Measurements from ENCODE around the gene ANKRD24.
"Not testable (repeated sequence)": the region's sequence is repeated elsewhere in the genome, so short reads cannot be mapped to it uniquely, and the experiment has no call there.

Gene ANKRD24

DNA sequence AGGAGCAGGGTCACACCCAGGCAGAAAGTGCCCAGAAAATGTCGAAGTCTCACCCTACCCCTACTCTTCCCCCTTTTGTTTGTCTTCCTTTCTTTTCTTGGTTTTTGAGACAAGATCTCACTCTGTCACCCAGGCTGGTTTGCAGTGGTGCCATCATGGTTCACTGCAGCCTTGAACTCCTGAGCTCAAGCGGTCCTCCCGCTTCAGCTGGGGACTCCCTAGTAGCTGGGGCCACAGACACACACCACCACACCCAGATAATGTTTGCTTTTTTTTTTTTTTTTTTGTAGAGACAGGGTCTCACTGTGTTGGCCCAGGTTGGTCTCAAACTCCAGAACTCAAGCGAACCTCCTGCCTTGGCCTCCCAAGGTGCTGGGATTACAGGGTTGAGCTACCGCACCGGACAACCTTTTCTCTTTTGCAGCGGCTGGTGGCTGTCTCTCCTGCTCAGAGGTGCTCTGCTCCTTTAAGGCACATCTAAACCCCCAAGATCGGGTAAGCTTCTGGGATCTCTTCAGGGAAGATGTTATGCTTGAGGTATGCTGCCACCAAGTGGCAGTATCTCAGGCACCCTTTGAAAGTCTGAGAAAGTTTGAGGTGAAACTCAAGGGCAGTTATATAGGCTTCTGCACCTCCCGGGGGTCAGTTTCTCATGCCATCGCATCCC is 24.5 kb downstream of the ANKRD24 start:
- Histone ChIP-seq H3K9ac (ENCODE audit: low read depth, low read length) (no peak overlapping the region), H3K36me3 (ENCODE audit: insufficient read depth, low read depth, low read length) (no peaks in the 10 kb centered on the region), H3K4me1 (ENCODE audit: insufficient read depth, low read length) (no peaks in the 10 kb centered on the region), H3K4me3 (ENCODE audit: low read length) (no peak overlapping the region), H3K27me3 (ENCODE audit: insufficient read depth, low read length) (no peaks in the 10 kb centered on the region; the same call in 1 of the 2 replicates), H3K9me3 (ENCODE audit: insufficient read depth, low read depth, low read length) (no peaks in the 10 kb centered on the region), H3K27ac (ENCODE audit: low read length) (no peak overlapping the region)

DNA sequence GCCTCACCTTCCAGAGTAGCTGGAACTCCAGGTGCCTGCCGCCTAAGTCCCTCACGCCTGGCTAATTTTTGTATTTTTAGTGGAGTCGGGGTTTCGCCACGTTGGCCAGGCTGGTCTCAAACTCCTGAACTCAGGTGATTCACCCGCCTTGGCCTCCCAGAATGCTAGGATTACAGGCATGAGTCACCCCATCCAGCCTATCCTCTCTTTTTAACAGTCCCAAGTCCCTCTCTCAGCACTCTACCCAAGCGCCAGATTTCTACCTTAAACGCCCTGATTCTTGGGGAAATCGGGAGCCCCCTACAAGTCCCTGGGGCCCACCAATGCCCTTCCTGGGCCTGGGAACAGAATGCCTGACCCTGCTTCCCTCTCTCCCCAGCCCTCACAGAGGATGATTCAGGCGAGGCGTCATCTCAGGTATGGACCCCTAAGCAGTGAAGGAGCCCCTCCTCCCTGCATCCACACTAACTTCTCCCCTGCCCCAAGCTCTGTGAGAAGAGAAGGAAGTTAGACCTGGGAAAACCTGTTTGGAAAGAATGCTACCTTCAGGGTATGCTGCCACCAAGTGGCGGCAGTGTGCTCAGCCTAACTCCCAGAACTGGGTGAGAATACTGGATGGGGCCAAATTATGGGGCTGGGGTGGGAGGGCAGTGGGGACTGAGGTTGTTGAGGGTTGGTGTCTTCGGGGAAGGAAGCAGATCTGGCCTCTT is 26.1 kb downstream of the ANKRD24 start:
- H3K27ac ChIP-seq (ENCODE audit: low read length): no peak overlapping the region
- H3K4me1 ChIP-seq (ENCODE audit: insufficient read depth, low read length): no peaks in the 10 kb centered on the region
- H3K36me3 ChIP-seq (ENCODE audit: insufficient read depth, low read depth, low read length): no peaks in the 10 kb centered on the region
- no peak overlapping the region for H3K9ac ChIP-seq (ENCODE audit: low read depth, low read length)
- no peaks in the 10 kb centered on the region for H3K27me3 ChIP-seq (ENCODE audit: insufficient read depth, low read length)
- no peaks in the 10 kb centered on the region for H3K9me3 ChIP-seq (ENCODE audit: insufficient read depth, low read depth, low read length)
- no peak overlapping the region for H3K4me3 ChIP-seq (ENCODE audit: low read length)

DNA sequence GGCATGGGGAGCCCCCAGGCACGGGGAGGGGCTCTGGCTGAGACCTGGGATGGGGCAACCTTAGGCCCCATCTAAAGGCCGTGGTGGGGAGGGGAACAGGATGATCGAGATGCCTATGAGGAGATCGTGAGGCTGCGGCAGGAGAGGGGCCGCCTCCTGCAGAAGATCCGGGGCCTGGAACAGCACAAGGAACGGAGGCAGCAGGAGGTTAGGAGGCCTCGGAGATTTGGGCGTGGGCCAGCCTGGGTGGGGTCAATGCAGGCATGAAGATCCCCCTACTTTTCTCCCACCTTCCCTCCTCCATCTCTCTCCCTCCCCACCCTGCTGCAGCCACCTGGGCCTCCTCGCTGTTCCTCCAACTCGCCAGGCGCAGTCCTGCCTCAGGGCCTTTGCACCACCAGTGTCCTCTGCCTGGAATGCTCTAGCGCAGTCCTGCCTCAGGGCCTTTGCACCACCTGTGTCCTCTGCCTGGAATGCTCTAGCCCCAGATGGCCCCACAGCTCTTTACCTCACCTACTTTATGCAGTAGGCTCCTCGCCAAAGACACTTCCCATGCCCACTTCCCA is 27.8 kb downstream of the ANKRD24 start:
- Histone ChIP-seq H3K4me1 (ENCODE audit: insufficient read depth, low read length) (no peaks in the 10 kb centered on the region), H3K27me3 (ENCODE audit: insufficient read depth, low read length) (no peaks in the 10 kb centered on the region), H3K36me3 (ENCODE audit: insufficient read depth, low read depth, low read length) (no peaks in the 10 kb centered on the region), H3K27ac (ENCODE audit: low read length) (no peak overlapping the region), H3K9me3 (ENCODE audit: insufficient read depth, low read depth, low read length) (no peaks in the 10 kb centered on the region), H3K9ac (ENCODE audit: low read depth, low read length) (no peak overlapping the region), H3K4me3 (ENCODE audit: low read length) (no peak overlapping the region)

DNA sequence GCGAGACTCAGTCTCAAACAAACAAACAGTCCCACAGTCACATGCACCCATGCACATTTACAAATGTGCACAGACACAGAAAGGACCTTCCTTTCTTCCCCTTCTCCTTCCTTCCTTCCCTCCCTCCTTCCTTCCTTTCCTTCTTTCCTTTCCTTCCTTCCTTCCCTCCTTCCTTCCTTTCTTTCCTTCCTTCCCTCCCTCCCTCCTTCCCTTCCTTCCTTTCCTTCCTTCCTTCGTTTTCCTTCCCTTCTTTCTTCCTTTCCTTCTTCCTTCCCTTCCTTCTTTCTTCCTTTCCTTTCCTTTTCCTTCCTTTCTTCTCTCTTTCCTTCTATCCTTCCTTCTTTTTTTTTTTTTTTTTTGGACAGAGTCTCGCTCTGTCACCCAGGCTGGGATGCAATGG is 30.6 kb downstream of the ANKRD24 start:
- Histone ChIP-seq H3K4me3 (ENCODE audit: low read length) (no peak overlapping the region), H3K4me1 (ENCODE audit: insufficient read depth, low read length) (no peaks in the 10 kb centered on the region), H3K27me3 (ENCODE audit: insufficient read depth, low read length) (no peaks in the 10 kb centered on the region), H3K9ac (ENCODE audit: low read depth, low read length) (no peak overlapping the region), H3K9me3 (ENCODE audit: insufficient read depth, low read depth, low read length) (no peaks in the 10 kb centered on the region), H3K36me3 (ENCODE audit: insufficient read depth, low read depth, low read length) (no peaks in the 10 kb centered on the region), H3K27ac (ENCODE audit: low read length) (no peak overlapping the region)

DNA sequence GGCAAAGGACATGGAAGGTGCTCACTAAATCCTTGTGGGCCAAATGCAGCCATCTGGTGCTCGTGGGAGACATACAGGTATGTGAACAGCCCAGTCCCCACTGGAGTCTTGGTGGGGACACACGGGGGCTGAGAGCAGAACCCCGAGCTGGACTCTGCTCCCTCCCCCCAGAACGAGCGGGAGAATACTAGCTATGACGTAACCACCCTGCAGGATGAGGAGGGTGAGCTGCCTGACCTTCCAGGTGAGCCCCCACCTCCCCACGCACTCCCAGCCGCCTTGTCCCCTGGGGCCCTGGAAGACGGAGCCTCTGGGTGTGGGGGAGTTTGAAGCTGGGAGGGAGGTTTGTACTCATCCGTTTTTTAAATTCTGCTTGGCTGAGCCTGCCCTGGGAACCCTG is 33.3 kb downstream of the ANKRD24 start:
- Histone ChIP-seq H3K27ac (ENCODE audit: low read length) (no peak overlapping the region), H3K36me3 (ENCODE audit: insufficient read depth, low read depth, low read length) (no peaks in the 10 kb centered on the region), H3K27me3 (ENCODE audit: insufficient read depth, low read length) (no peaks in the 10 kb centered on the region), H3K4me3 (ENCODE audit: low read length) (no peak overlapping the region), H3K9ac (ENCODE audit: low read depth, low read length) (no peak overlapping the region), H3K9me3 (ENCODE audit: insufficient read depth, low read depth, low read length) (no peaks in the 10 kb centered on the region), H3K4me1 (ENCODE audit: insufficient read depth, low read length) (no peaks in the 10 kb centered on the region)

DNA sequence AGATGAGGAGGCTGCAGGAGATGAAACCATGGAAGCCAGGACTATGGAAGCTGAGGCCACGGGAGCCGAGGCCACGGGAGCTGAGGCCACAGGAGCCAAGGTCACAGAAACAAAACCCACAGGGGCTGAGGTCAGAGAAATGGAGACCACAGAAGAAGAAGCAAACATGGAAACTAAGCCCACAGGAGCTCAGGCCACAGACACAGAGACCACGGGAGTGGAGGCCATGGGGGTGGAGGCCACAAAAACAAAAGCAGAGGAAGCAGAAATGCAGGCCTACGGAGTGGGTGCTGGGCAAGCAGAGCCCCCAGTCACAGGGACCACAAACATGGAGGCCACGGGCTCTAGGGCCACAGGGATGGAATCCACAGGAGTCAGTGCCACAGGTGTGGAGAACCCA is 34.4 kb downstream of the ANKRD24 start:
- Histone ChIP-seq H3K36me3 (ENCODE audit: insufficient read depth, low read depth, low read length) (no peaks in the 10 kb centered on the region), H3K27ac (ENCODE audit: low read length) (no peak overlapping the region), H3K27me3 (ENCODE audit: insufficient read depth, low read length) (no peaks in the 10 kb centered on the region), H3K4me1 (ENCODE audit: insufficient read depth, low read length) (no peaks in the 10 kb centered on the region), H3K9me3 (ENCODE audit: insufficient read depth, low read depth, low read length) (no peaks in the 10 kb centered on the region), H3K9ac (ENCODE audit: low read depth, low read length) (no peak overlapping the region), H3K4me3 (ENCODE audit: low read length) (no peak overlapping the region)

DNA sequence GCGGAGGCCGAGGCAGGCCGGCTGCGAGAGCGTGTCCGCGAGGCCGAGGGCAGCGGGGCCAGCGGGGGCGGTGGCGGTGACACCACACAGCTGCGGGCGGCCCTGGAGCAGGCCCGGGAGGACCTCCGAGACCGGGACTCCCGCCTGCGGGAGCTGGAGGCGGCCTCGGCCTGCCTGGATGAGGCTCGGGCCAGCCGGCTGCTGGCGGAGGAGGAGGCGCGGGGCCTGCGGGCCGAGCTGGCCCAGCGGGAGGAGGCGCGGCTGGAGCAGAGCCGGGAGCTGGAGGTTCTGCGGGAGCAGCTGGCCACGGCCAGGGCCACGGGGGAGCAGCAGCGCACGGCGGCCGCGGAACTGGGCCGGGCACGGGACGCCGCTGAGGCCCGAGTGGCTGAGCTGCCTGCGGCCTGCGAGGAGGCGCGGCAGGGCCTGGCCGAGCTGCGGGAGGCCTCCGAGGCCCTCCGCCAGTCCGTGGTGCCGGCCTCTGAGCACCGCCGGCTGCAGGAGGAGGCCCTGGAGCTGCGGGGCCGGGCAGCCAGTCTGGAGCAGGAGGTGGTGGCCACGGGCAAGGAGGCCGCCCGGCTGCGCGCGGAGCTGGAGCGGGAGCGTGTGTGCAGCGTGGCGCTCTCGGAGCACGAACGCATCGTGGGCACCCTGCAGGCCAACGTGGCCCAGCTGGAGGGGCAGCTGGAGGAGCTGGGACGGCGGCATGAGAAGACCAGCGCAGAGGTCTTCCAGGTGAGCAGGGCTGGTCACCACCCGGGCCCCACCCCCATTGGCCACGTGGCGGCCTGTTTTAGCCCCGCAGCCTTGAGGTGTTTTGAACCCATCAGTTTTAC is 35.2 kb downstream of the ANKRD24 start:
- Histone ChIP-seq H3K4me3 (ENCODE audit: low read length) (no peak overlapping the region), H3K27me3 (ENCODE audit: insufficient read depth, low read length) (no peaks in the 10 kb centered on the region)

DNA sequence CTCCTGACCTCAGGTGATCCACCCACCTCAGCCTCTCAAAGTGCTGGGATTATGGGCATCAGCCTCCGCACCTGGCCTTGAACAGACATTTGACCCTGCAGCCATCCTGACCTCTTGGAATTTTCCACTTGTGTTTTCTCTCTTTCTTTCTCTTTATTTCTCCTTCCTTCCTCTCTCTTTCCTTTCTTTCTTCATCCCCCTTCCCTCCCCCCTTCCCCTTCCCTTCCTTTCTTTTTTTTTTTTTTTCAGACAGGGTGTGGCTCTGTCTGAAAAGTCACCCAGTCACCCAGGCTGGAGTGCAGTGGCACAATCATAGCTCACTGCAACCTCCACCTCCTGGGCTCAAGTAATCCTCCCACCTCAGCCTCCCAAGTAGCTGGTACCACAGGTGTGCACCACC is 36.0 kb downstream of the ANKRD24 start:
- H3K27ac ChIP-seq (ENCODE audit: low read length); H3K9ac ChIP-seq (ENCODE audit: low read depth, low read length); H3K27me3 ChIP-seq (ENCODE audit: insufficient read depth, low read length); H3K4me1 ChIP-seq (ENCODE audit: insufficient read depth, low read length); H3K9me3 ChIP-seq (ENCODE audit: insufficient read depth, low read depth, low read length); H3K36me3 ChIP-seq (ENCODE audit: insufficient read depth, low read depth, low read length); H3K4me3 ChIP-seq (ENCODE audit: low read length): not testable (repeated sequence)

More for the DNA sequence above, 35.2 kb downstream of the ANKRD24 start:
- H3K4me1 ChIP-seq (ENCODE audit: insufficient read depth, low read length): no peaks in the 10 kb centered on the region
- no peak overlapping the region for H3K27ac ChIP-seq (ENCODE audit: low read length)
- no peaks in the 10 kb centered on the region for H3K9me3 ChIP-seq (ENCODE audit: insufficient read depth, low read depth, low read length)
- H3K9ac ChIP-seq (ENCODE audit: low read depth, low read length): no peak overlapping the region
- H3K36me3 ChIP-seq (ENCODE audit: insufficient read depth, low read depth, low read length): no peaks in the 10 kb centered on the region

DNA sequence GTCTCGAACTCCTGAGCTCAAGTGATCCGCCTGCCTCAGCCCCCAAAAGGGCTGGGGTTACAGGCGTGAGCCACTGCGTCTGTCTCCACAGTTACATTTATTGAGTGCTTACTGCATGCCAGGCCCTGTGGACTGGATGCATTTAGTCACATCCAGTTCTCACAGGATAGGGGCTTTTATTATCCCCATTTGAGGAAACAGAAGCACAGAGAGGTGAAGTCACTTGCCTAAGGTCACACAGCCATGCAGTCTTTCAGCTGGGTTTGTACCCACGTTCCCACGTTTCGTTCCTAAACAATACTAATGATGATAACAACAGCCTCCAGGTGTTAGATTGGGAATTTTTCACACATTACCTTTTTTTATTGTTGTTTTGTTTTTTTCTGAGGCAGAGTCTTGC is 37.7 kb downstream of the ANKRD24 start:
- no peak overlapping the region for H3K27ac ChIP-seq (ENCODE audit: low read length)
- H3K9ac ChIP-seq (ENCODE audit: low read depth, low read length): no peak overlapping the region
- no peaks in the 10 kb centered on the region for H3K4me1 ChIP-seq (ENCODE audit: insufficient read depth, low read length)
- H3K9me3 ChIP-seq (ENCODE audit: insufficient read depth, low read depth, low read length): no peaks in the 10 kb centered on the region
- H3K27me3 ChIP-seq (ENCODE audit: insufficient read depth, low read length): no peaks in the 10 kb centered on the region
- H3K4me3 ChIP-seq (ENCODE audit: low read length): no peak overlapping the region
- no peaks in the 10 kb centered on the region for H3K36me3 ChIP-seq (ENCODE audit: insufficient read depth, low read depth, low read length)

DNA sequence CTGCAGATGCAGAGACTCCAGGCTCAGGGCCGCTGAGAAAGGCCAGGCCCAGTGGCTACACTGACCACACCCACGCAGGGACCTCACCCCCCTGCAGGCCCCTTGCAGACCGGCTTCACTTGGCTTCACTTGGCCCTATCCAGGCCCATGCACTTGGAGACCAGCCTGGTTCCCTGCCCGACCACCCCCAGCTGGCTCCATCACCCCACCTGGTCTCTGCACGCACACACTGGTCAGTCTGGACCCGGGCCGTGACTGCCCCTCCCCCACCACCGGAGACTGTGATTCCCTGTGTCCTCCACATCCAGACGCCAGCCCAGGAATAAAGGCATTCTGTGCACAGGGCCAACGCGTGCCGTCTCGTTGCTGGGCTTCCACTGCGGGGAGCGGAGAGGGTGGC is 42.0 kb downstream of the ANKRD24 start:
- Histone ChIP-seq H3K9ac (ENCODE audit: low read depth, low read length) (no peak overlapping the region), H3K27me3 (ENCODE audit: insufficient read depth, low read length) (peaks cover 14% of the 10 kb centered on the region), H3K4me3 (ENCODE audit: low read length) (no peak overlapping the region), H3K4me1 (ENCODE audit: insufficient read depth, low read length) (0 out of 2 replicates have a peak, but pooled peaks cover 4% of the 10 kb centered on the region), H3K36me3 (ENCODE audit: insufficient read depth, low read depth, low read length) (no peaks in the 10 kb centered on the region), H3K9me3 (ENCODE audit: insufficient read depth, low read depth, low read length) (no peaks in the 10 kb centered on the region), H3K27ac (ENCODE audit: low read length) (no peak overlapping the region)

DNA sequence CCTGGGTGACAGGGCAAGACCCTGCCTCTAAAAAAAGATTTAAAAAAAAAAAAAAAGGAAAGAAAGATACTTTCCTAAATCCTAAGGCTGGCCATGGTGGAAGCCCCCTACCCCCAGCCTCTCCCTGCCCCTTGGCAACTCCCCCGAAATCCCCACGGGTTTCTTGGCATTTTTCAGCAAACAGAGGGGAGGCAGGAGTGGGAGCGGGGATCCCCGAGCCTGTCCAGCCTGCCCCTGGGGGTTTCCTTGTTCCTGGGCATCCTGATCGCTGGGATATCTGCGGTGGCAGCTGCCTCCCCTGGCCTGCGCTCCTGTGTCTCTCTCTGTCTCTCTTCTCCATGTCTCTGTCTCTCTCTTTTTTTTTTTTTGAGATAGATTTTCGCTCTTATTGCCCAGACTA is 43.4 kb downstream of the ANKRD24 start:
- Histone ChIP-seq H3K27ac (ENCODE audit: low read length) (no peak overlapping the region), H3K9me3 (ENCODE audit: insufficient read depth, low read depth, low read length) (no peaks in the 10 kb centered on the region), H3K36me3 (ENCODE audit: insufficient read depth, low read depth, low read length) (no peaks in the 10 kb centered on the region), H3K9ac (ENCODE audit: low read depth, low read length) (no peak overlapping the region), H3K4me1 (ENCODE audit: insufficient read depth, low read length) (0 out of 2 replicates have a peak, but pooled peaks cover 4% of the 10 kb centered on the region), H3K4me3 (ENCODE audit: low read length) (no peak overlapping the region), H3K27me3 (ENCODE audit: insufficient read depth, low read length) (peaks cover 14% of the 10 kb centered on the region)

All from iPS-20b (cell line).